ENCODE results near the gene ASB6.
A peak's percentile ranks its signal among the peaks of the same experiment; 100 is the strongest.

Gene ASB6, protein sequence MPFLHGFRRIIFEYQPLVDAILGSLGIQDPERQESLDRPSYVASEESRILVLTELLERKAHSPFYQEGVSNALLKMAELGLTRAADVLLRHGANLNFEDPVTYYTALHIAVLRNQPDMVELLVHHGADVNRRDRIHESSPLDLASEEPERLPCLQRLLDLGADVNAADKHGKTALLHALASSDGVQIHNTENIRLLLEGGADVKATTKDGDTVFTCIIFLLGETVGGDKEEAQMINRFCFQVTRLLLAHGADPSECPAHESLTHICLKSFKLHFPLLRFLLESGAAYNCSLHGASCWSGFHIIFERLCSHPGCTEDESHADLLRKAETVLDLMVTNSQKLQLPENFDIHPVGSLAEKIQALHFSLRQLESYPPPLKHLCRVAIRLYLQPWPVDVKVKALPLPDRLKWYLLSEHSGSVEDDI

DNA sequence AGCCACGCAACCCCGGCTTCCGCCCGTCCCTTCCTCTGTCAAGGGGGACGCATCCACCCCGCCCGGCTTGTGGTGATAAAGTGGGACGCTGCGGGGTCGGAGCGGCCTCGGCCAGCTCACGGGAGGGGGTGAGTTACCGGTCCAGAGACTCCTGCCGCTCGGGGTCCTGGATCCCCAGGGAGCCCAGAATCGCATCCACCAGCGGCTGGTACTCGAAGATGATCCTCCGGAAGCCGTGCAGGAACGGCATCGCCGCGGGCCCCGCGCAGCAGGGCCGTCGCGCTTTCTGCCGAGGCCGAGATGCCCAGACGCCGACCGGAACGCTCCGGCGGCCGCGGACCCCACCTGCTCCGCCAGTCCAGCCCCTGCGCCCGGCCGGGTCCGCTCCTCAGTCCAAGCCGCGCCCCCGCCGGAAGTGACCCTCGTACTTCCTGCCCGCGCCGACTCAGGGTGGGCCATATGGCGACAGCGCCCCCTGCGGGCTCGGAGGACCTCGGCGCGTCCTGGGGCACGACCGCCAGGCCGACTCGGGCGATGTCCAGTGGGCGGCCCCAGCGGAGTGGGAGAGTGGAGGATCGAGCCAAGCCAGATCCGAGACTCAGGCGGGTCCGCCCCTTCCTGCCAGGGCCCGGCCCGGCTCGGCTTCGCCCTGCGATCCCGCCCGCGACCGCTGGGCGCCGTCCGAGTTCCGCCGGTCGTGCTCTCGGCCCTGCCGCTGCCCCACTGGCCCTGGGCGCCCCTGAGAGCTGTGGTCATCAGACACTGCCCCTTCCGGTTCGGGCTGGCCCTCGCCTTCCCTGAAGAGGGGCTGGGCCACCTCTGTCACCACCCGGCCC, at the start of gene ASB6:
ASB6 (minus strand) TSS at position 402 of the 836 bp plus-strand sequence; CDS start at position 250, 152 bp downstream.
- DNase-seq (ENCODE audit: low read depth in 3 of 3) = peak; percentile 91 to 98 (median 95)

DNA sequence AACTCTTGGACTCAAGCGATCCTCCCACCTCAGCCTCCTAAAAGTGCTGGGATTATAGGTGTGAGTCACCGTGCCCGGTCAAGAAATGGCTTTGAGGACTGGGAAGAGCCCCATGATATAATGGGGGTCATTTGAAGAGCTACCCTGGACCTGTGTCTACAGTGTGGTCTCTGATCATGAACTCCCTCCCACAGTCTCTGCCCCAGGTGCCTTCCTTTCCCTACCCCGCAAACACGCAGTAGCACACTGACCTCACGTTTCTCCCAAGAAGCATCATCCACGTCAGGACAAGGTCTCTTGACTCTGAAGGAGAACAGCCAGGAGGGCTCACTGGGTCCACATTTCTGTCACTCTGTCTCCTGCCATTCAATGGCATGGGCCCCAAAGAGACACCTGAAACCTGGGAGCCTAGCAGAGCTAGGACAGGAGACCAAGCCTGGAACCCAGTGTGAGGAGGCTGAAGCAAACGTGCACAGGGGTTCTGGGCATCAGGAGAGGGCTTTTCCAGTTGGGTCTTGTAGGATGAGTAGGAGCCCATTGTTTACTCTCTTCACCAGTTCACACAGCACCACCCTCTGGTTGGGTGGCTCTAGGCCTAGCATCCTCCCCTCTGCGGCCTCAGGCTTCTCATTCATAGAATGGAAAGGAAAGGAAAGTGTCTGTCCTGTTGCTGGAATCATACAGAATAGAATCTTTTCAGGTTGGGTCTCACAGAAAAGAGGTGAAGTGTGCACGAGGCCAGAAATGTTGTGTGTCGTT, 46.5 kb upstream of the ASB6 start:
- DNase-seq (ENCODE audit: low read depth in 3 of 3) = no peak

DNA sequence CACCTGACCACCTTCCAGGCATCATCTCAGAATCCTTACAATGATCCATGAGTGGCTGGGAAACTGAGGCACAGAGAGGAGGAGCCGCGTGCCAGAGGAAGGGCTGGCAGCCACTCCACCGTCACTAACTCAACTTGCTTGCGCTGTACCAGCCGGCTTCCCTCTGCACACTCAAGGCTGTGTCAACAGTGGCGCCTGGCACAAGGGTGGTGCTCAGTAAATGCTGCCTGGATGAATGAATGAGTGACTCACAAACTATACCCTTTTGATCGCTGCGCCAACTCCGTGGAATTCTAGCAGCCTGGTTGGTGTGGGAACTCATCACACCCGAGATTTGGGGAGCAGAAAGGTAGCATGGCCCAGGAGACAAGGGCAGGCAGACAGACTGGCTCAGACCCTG, 45.4 kb upstream of the ASB6 start:
- no peak for DNase-seq (ENCODE audit: low read depth in 3 of 3)

DNA sequence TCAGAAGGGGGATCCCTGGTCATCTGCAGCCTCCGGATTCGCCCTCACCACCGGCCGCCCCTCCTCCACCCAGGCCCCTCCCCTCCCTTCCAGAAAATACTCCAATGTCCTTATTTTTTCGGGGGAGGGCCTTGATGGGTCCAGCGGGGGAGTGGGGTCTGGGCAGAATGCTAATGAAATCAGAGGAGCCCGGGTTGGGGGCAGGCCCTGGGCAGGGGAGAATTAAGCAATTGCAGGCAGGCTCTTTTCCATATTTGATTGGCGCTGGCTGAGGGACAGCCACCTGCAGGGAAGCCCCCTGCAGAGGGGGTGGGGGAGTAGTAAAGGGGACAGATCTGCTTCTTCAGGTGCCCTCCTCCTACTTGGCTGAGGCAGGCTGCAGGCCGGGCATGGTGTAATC, 44.8 kb upstream of the ASB6 start:
- DNase-seq (ENCODE audit: low read depth in 3 of 3) = no peak

DNA sequence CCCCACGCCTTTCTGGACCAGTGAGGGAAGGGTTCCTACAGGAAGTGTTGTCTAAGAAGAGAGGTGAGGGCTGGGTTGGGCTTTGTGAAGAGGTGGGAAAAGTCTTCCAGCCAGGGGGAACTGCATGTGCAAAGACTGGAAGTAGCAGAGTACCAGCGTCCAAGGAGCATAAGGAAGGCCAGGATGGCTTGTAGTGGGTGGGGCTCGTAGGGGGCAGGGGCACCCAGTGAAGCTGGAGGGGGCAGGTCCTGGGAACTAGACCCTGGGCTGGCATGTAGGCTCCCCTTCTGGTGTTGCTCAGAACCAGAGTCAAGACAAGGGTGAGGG, 43.9 kb upstream of the ASB6 start:
- no peak for DNase-seq (ENCODE audit: low read depth in 3 of 3)

DNA sequence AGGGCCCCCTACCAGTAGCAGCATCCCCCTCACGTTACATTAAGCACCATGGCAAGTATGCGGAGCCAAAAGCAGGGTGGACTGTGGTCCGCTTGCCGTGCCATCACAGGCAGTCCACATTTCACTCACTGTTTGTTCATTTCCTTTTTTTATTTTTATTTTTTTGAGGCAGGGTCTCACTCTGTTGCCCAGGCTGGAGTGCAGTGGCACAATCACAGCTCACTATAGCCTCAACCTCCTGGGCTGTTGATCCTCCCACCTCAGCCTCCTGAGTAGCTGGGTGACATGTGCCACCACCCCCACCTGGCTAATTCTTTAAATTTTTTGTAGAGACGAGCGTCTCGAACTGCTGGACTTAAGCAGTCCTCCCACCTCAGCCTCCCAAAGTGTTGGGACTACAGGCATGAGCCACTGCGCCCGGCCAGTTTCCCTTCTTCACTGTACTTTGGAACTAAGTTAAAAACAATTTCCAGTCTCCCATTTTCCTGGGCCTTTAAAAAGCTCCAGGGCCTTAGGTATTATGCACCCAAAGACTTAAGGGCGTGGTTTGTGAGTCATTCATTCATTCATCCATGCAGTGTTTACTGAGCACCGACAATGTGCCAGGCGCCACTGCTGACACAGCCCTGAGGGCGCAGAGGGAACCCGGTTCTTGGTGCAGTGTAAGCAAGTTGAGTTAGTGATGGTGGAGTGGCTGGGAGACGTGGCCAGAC, 43.4 kb upstream of the ASB6 start:
- no peak for DNase-seq (ENCODE audit: low read depth in 3 of 3)

DNA sequence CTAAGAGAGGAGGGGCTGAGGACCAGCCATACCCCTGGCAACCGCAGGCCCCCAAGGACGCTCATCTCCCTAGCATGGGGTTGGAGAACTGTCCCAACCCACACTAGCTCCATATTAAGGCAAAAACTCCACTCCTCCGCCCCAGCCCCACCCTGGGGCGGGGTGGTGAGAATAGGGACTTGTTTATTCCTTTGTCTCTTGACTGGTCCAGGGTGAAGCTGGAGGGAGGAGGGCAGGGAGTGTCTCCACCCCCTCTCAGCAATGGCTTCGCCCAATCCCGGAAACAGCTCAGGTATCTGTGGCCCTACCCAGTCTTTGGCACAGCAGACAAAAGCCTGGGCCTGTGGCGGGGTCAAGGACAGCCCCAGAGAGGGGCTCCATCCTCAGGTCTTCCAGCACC, 40.4 kb upstream of the ASB6 start:
- DNase-seq (ENCODE audit: low read depth in 3 of 3) = no peak

DNA sequence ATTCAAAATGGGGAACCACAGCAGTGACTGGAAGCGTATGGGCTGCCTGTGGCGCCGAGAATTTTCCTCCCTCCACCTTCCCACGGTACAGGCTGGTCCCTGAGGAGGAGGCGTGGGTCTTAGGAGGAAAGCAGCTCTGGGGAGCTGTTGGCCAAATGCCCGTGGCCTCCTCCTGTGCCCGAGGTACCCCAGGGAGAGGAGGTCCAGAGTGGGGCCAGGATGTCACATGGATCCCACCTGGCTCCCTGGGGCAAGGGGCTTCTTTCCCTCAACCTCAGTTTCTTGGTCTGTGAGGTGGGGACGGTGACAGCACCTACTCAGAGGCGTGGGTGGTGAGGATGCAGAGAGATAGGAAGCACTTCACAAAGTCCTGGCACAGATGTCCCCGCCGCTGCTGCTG, 40.0 kb upstream of the ASB6 start:
- no peak for DNase-seq (ENCODE audit: low read depth in 3 of 3)

DNA sequence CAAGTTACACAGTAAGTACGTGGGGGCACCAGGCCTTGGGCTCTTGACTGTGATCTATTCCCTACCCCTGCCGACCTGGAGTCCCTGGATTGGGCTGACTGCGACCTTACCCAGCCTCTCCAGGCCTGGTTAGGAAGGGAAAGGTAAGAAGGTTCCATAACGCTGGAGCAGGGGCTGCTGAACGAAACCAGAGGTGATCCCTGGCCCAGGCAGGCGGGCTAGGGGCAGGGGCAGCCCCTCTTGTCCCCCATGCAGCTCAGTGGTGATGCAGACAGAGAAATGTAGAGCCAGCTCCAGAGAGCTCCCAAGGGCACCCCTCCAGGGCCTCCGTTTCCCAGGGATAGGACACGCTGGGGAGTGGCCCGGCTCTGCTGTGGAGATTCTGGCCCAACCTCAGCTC, 37.6 kb upstream of the ASB6 start:
- no peak for DNase-seq (ENCODE audit: low read depth in 3 of 3)

DNA sequence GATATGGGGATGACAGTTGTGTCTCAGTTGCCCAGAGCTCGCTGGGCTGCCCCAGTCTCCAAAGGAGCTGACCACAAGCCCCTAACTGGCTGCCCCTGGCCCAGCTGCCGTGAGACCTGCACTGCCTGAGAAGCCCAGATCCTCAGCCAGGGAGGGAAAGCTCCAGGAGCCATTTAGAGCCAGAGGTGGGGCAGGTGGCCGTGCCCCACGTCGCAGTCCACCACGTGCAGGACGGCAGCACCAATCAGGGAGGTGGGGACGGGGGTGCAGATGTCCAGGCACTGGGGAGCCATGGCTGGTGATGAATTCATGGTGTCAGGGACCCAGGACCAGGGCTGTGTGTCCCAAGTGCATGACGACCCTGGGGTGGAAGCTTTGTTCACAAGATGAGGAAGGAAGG, 36.9 kb upstream of the ASB6 start:
- DNase-seq (ENCODE audit: low read depth in 3 of 3) = no peak

DNA sequence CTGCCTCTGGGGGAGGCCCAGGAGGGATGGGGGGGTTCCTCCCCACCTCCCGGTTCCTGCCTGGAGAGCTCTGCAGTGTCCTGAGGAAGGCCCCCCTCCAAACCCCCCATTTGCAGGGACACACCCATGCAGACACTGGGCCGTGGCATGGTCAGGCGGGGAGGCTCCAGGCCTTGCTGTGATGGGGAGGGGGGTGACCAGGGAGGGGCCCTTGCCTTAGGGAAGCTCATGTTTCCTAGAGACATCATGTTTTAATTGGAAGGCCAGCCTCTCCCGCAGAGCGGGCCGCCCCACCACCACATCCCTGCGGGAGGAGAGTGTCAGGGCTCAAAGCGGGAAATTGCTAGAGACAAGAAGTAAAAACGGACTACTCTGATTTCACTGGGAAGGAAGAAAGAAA, 35.5 kb upstream of the ASB6 start:
- DNase-seq (ENCODE audit: low read depth in 3 of 3) = no peak

DNA sequence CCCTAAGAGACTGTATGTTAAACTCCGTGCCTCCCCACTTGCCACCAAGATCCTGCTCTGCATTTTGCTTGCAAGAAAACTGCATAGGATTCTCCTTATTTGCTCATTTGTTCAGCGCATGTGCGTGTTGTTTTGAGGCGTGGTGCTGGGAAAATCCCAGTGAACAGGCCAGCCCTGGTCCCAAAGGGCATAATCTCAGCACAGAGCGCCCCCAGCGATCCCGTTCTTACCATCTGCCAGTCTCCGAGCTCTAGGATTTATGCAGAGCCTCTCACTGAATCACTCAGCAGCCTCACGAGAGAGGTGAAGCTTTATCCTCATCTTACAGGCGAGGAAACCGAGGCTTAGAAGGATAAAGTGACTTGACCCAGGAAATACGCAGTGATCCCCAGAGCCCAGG, 35.0 kb upstream of the ASB6 start:
- no peak for DNase-seq (ENCODE audit: low read depth in 3 of 3)

DNA sequence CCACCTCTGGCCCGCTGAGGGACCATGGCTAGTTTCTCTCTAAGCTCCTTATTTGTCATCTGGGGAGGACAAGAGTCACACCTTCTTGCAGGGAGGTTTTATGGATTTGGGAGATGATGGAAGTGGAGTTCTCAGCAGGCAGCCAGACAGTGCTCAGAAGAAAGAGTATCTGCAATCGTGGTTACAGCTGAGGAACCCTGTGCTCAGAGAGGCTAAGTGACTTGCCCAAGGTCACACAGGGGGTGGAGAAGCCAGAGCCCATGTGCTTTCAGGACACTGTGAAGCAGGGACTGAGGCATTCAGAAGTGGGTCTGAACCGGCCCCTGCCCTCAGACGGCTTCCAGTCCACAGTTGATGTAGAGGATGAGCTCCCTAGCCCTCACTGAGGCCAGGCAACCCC, 34.3 kb upstream of the ASB6 start:
- no peak for DNase-seq (ENCODE audit: low read depth in 3 of 3)

DNA sequence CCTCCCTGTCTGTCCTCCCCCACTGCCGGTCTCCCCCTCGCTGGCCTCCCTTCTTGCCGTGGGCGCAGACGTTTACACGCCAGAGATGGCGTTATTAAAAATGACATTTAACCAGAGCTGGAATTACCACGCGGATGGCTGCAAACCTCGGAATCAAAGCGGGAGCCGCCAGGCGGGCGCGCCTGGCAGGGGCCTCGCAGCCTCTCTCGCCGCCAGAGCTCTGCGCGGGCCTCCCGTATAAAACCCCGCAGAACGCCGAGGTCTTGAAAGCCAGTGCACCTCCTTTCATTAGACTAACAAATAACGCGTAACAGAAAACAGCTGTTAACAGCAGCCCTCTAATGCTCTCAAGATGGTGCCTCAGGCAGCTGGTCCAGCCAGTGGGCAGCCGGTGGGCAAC, 33.7 kb upstream of the ASB6 start:
- DNase-seq (ENCODE audit: low read depth in 3 of 3) = no peak

DNA sequence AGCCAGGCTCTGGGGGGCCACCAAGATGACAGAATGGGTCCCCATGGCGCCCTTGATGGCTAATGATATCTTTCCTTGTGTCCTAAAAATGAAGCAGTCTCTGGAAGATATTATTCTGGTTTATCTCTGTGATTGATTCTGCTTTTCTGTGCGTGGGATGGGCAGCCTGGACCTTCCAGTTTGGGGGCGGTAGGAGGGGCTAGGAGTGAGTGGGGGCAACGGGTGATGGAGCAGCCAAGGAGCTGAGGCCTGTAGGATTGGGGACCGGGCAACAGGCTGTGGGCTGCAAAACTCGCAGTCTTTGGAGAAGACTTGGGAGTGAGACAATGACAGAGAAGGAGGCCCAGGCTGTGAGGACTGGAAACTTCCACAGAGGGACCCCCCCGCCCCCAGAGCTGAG, 32.3 kb upstream of the ASB6 start:
- no peak for DNase-seq (ENCODE audit: low read depth in 3 of 3)

DNA sequence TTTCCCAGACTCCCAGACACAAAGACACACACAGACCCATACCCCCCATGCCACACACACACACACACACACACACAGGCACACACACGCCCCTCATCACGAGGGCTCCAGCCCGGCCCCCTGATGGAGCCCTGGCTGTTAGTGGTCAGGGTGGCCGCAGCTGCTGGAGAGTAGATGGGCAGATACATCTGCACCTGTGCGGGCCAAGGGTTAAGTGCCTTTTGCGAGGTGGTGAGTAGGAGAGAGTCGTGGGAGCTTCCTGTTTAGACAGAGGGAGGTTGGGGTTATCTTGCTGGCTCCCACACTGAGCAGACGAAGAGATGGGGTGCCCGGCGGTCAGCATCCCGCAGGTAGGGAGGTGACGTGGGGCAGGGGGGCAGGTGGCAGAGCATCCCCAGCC, 31.7 kb upstream of the ASB6 start:
- no peak for DNase-seq (ENCODE audit: low read depth in 3 of 3)

DNA sequence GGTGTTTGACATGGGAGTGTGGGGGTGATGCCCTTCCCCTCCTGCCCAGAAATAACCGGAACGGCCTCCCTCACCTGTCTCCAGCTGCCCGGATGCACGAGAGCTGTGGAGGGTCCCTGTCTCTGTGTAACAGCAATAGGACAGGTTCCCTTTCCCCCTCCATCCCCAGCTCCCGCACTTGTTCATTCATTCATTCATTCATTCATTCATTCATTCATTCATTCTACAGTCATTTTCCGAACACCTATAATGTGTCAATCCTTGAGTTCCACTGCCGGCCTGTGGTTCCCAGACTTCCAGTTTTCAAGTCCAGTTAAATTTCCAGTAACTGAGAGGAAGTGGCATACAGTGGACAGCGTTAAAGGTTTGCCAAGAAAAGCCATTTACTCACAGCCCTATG, 30.8 kb upstream of the ASB6 start:
- no peak for DNase-seq (ENCODE audit: low read depth in 3 of 3)

DNA sequence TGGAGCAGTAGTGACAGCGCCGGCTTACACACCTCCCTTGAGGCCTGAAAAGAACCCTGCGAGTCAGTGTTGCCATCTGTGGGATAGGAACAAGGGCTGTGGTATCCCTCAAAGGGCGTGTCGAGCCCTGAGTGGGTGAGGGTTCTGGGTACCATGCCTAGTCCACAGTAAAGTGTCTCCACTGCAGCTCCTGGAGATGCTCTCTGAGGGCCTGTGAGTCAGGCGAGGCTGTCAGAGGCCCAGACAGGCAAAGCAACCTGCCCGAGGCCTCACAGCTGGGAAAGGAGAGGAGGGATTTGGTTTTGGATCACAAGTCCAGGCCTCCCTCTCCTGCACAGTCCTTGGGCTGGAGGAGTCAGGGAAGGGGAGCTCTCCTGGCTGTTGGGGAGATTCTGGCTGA, 29.6 kb upstream of the ASB6 start:
- DNase-seq (ENCODE audit: low read depth in 3 of 3) = peak in 1 of 3 donors; percentile 21

DNA sequence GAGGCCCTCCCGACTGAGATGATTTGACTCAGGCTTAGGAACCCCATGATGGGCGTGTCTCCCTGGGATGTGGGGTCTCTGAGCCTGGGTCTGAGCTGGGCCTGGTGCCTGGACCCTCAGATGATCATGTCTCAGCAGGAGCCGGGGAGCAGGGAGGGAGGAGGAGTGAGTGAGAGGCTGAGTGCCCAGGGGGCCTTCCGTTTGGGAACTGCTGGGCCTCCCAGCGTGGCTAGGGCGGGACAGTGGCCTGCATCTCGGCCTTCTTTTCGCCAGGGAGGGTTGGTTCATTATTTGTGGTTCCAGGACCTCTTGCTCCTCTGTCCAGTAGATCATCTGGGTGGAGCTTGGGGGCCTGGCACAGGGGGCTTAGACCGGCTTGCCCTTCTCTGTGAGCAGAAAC, 29.1 kb upstream of the ASB6 start:
- DNase-seq (ENCODE audit: low read depth in 3 of 3) = no peak

DNA sequence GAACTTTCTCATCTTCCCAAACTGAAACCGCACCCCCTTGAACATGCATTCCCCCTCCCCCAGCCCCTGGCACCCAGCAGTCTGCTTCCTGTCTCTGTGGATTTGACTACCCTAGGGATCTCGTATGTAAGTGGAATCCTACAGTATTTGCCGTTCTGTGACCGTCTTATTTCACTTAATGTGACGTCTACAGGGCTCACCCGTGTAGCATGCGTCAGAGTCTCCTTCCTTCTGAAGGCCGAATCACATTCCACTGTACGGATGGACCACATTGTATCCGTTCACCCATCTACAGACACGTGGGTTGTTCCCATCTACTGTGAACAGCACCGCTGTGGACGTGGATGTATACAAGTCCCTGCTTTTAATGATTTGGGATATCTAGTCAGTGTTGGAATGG, 28.0 kb upstream of the ASB6 start:
- DNase-seq (ENCODE audit: low read depth in 3 of 3) = no peak

DNA sequence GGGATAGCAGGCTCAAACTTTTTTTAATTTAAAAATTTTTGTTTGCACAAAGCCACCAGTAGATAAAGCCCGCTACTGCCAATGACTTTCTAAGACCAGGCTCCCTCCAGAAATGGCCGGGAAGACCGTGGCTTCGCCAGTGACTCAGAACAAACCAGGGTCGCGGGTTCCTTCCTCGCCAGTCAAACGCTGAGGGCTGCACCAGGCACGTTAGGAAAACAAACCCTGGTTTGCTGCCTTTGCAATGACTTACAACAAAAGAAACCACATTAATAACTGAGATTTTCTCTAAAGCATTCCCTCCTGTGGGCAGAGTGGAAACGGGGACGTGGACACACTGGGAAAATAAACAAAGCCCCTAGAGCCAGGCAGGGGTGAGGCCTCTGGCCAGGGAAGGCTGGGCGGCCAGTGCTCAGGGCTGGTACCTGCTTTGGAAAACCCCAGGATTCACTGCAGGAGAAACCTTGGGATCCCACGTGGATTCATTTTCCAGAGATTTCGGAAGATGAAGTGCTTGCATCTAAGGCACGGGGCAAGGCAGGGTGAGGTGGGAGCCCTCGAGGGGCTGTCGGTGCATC, 27.3 kb upstream of the ASB6 start:
- DNase-seq (ENCODE audit: low read depth in 3 of 3) = no peak

DNA sequence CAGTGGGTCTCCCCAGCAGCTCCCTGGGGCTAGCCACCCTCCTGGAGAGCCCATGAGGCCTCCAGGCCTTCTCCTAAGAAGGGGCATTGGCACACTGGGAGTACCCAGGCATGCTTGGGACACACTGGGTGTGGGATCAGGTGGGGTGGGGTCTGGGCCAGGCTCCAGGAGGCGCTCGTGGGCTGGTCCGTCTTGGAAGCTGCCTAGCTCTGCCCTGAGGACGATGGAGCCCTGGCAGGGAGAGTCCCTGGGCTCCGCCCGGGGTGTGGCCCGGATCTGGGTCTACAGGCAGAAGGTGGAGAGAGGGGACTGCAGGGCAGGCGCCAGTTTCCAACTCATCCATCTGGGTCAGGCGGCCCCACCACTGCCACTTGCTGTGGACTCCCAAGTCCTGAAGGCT, 25.9 kb upstream of the ASB6 start:
- DNase-seq (ENCODE audit: low read depth in 3 of 3) = no peak
